B cell (primary cell): Measurements from ENCODE around the gene PYY. TPM values are rescaled to one million over a fixed set of nuclear protein-coding genes. Genes with fewer than 3 reads are reported as not detected.

Source experiments
- ATAC-seq: fragments of 200-7000 bp; cut with Tn5 transposase; one replicate; pipeline ENCODE4 v1.10.0; 2021; ENCODE audit warnings: low read depth, mild to moderate bottlenecking, moderate number of reproducible peaks, moderate library complexity
- CTCF ChIA-PET: fragments of 350-600 bp; sonication (Branson Sonifier 250); formaldehyde crosslinking; loops from one replicate; lab custom pipeline; 2021; ENCODE audit warnings: antibody characterized with exemption, inconsistent platforms; lab: Charles Lee
- POLR2A ChIA-PET: fragments of 350-600 bp; sonication (Branson Sonifier 250); formaldehyde crosslinking; loops from one replicate; lab custom pipeline; 2021; ENCODE audit warnings: antibody characterized with exemption; lab: Charles Lee
- DNase-seq: peaks from one replicate; pipeline ENCODE4 v3.0.0; 2013
- H2AFZ ChIP-seq: 2 replicates; pipeline ENCODE4 v1.6.1; 2012; ENCODE audit warnings: mild to moderate bottlenecking, low read depth, low read length; ENCODE audit not compliant: insufficient read depth, poor library complexity, severe bottlenecking
- H3K27ac ChIP-seq, 2 donors: 1 replicate in 1 of 2; 2 replicates in 1 of 2; pipeline ENCODE4 v1.5.1; 2012 to 2013; ENCODE audit warnings: low read length in 2 of 2, mild to moderate bottlenecking in 2 of 2, moderate library complexity in 1 of 2
- H3K27me3 ChIP-seq, 4 experiments: fragments of 200-600 bp in 1 of 4; sonication (generic) in 1 of 4; replicated peaks in 1 of 4; 1 replicate in 2 of 4; 2 replicates in 2 of 4; pipeline versions ENCODE4 v1.6.1 to v1.7.0; 2013 to 2016; ENCODE audit warnings: low read length in 3 of 4, mild to moderate bottlenecking in 2 of 4, mixed read lengths in 1 of 4, moderate library complexity in 1 of 4; ENCODE audit not compliant: insufficient read depth in 4 of 4, control insufficient read depth in 3 of 4; ENCODE audit errors: control extremely low read depth in 1 of 4
- H3K36me3 ChIP-seq, 2 experiments: replicated peaks in 1 of 2; 1 replicate in 1 of 2; 2 replicates in 1 of 2; pipeline versions ENCODE4 v1.6.1 to v1.7.1; 2013; ENCODE audit warnings: low read length in 1 of 2; ENCODE audit not compliant: insufficient read depth in 2 of 2, control insufficient read depth in 1 of 2; ENCODE audit errors: control extremely low read depth in 1 of 2, extremely low read depth in 1 of 2
- H3K4me1 ChIP-seq, 2 donors: fragments of 200-600 bp in 1 of 2; sonication (generic) in 1 of 2; 1 replicate in 1 of 2; 2 replicates in 1 of 2; pipeline versions ENCODE4 v1.5.1 to v1.6.1; 2013 to 2017; ENCODE audit warnings: low read length in 2 of 2; ENCODE audit not compliant: control insufficient read depth in 2 of 2, insufficient read depth in 2 of 2
- H3K4me2 ChIP-seq: replicated peaks from 2 replicates; pipeline ENCODE3; 2012; ENCODE audit warnings: mild to moderate bottlenecking, low read depth, low read length; ENCODE audit not compliant: poor library complexity, severe bottlenecking
- H3K4me3 ChIP-seq, 5 experiments: fragments of 200-600 bp in 1 of 5; sonication (generic) in 1 of 5; 1 replicate in 3 of 5; 2 replicates in 2 of 5; pipeline versions ENCODE4 v1.5.1 to v1.7.0; 2011 to 2016; ENCODE audit warnings: low read length in 4 of 5, mild to moderate bottlenecking in 4 of 5, low read depth in 2 of 5, control low read depth in 1 of 5, moderate library complexity in 1 of 5; ENCODE audit not compliant: insufficient read depth in 1 of 5; ENCODE audit errors: control extremely low read depth in 1 of 5, extremely low read depth in 1 of 5
- H3K79me2 ChIP-seq: fragments of 200-600 bp; sonication (generic); one replicate; pipeline ENCODE4 v1.6.0; 2016; ENCODE audit warnings: low read length; ENCODE audit not compliant: control insufficient read depth, insufficient read depth
- H3K9ac ChIP-seq: fragments of 200-600 bp; sonication (generic); 2 replicates; pipeline ENCODE4 v1.6.1; 2017; ENCODE audit warnings: mild to moderate bottlenecking, low read length, moderate library complexity
- H3K9me3 ChIP-seq, 3 donors: one replicate each; pipeline versions ENCODE4 v1.6.1 to v1.7.1; 2013; ENCODE audit warnings: low read length in 2 of 3; ENCODE audit not compliant: control insufficient read depth in 2 of 3, insufficient read depth in 1 of 3; ENCODE audit errors: control extremely low read depth in 1 of 3
- H4K20me1 ChIP-seq: 2 replicates; pipeline ENCODE4 v1.6.0; 2012; ENCODE audit warnings: mild to moderate bottlenecking, low read length; ENCODE audit not compliant: insufficient read depth, control insufficient read depth, poor library complexity, severe bottlenecking
- H3K27ac Mint-ChIP-seq: one replicate; pipeline ENCODE4 v1.8.0; 2021; ENCODE audit warnings: mixed read lengths
- H3K27me3 Mint-ChIP-seq: one replicate; pipeline ENCODE4 v1.8.0; 2021; ENCODE audit warnings: mixed read lengths
- H3K4me1 Mint-ChIP-seq: one replicate; pipeline ENCODE4 v1.8.0; 2021; ENCODE audit warnings: mixed read lengths
- H3K4me3 Mint-ChIP-seq: one replicate; pipeline ENCODE4 v1.8.0; 2021; ENCODE audit warnings: mixed read lengths
- H3K9me3 Mint-ChIP-seq: one replicate; pipeline ENCODE4 v1.8.0; 2022; ENCODE audit warnings: mixed read lengths; ENCODE audit not compliant: insufficient read depth
- CTCF ChIP-seq: fragments of 200-600 bp; IDR thresholded peaks from one replicate; pipeline ENCODE4 v1.8.0; 2022; ENCODE audit warnings: antibody characterized with exemption, mild to moderate bottlenecking
- EZH2 ChIP-seq: IDR thresholded peaks from 2 replicates; pipeline ENCODE4 v1.6.1; 2012; ENCODE audit warnings: borderline replicate concordance, low read depth, mild to moderate bottlenecking, moderate library complexity, low read length; ENCODE audit not compliant: insufficient read depth, poor library complexity, severe bottlenecking
- WGBS: methylation state at CpG from one replicate; pipeline ENCODE4 v1.1.5; 2013; ENCODE audit warnings: missing lambda C conversion rate; ENCODE audit not compliant: insufficient coverage; 5-methylcytosine and 5-hydroxymethylcytosine counted together
- intact Hi-C: fragments of 100-400 bp; cut with micrococcal nuclease; formaldehyde crosslinking; loops from one replicate; pipeline ENCODE4 v1.10.0; 2022
- polyA plus RNA-seq: library from polyadenylated mRNA; depleted of rRNA; stranded (reverse); fragments of >200 nt; gene quantifications from 2 replicates; pipeline ENCODE4 v1.2.3, GENCODE V29; 2012
- total RNA-seq, 2 donors: library from RNA; stranded (reverse); fragments of 120-200 nt in 1 of 2; gene quantifications; 1 replicate in 1 of 2; 2 replicates in 1 of 2; pipeline versions ENCODE4 v1.2.3 to v1.2.4, GENCODE V29; 2013 to 2022

The PYY gene
- total and polyA plus RNA-seq, 2 donors (not counting 1 experiment from before 2014, with no cell fraction given) = 0.19 TPM; not detected in 1

GRCh38 chr17:43909537-43910231, 44.1 kb downstream of the PYY start:
- Mint-ChIP-seq H3K27me3 (peaks cover 35% of the 10 kb centered on the region), H3K27ac (peak overlapping the region; percentile 26), H3K4me1 (peaks cover 26% of the 10 kb centered on the region), H3K9me3 (no peaks in the 10 kb centered on the region), H3K4me3 (no peak overlapping the region)
- Histone ChIP-seq H2AFZ (no peak overlapping the region), H3K27ac (no peak overlapping the region), H3K4me1 (peaks cover 27 to 32% of the 10 kb centered on the region in 2 donors), H3K79me2 (no peaks in the 10 kb centered on the region), H3K27me3 (peaks cover 0 to 46% (median 27%) of the 10 kb centered on the region in 4 experiments), H3K9ac (no peak overlapping the region), H3K36me3 (no peaks in the 10 kb centered on the region), H3K9me3 (peaks cover 0 to 24% (median 0%) of the 10 kb centered on the region in 3 donors), H3K4me2 (no peak overlapping the region), H4K20me1 (no peaks in the 10 kb centered on the region), H3K4me3 (no peak overlapping the region)
- ChIA-PET CTCF (interaction anchor here (0.6 to 2.2 kb wide), 26 partner anchors 8 to 810 kb away, joined by 3 to 16 read pairs (median 5); no protein-coding TSS in a partner anchor), POLR2A (no interaction called here)
- ATAC-seq (no peak), DNase-seq (no peak)
- intact Hi-C loops = loop anchor here (1.0 kb wide), 1 partner anchor 132 kb away; no protein-coding TSS in a partner anchor
- no peak for TF ChIP-seq CTCF
- TF ChIP-seq EZH2 = no peak
- 95% methylated on average over 3 of the region's 7 CpGs for WGBS
